Cardiac fibroblast (primary cell): ENCODE data around the gene HRK.
A peak's percentile ranks its signal among the peaks of the same experiment; 100 is the strongest.

Experiments
- DNase-seq, 2 donors: peaks; one replicate each; pipeline versions ENCODE4 v3.0.0 to v3.0.0-alpha.2; 2010; ENCODE audit warnings: low read depth in 2 of 2
- H3K4me3 ChIP-seq, 2 donors: replicated peaks in 1 of 2; 1 replicate in 1 of 2; 2 replicates in 1 of 2; pipeline ENCODE4 v1.5.1; 2011; ENCODE audit warnings: low read depth in 2 of 2, low read length in 2 of 2, mild to moderate bottlenecking in 2 of 2, moderate library complexity in 1 of 2
- TF ChIP-seq, protein P1 (sequence below): IDR thresholded peaks from one replicate; pipeline ENCODE4 v1.5.1; 2011; ENCODE audit warnings: low read depth, mild to moderate bottlenecking, low read length, inconsistent platforms

Gene HRK

DNA sequence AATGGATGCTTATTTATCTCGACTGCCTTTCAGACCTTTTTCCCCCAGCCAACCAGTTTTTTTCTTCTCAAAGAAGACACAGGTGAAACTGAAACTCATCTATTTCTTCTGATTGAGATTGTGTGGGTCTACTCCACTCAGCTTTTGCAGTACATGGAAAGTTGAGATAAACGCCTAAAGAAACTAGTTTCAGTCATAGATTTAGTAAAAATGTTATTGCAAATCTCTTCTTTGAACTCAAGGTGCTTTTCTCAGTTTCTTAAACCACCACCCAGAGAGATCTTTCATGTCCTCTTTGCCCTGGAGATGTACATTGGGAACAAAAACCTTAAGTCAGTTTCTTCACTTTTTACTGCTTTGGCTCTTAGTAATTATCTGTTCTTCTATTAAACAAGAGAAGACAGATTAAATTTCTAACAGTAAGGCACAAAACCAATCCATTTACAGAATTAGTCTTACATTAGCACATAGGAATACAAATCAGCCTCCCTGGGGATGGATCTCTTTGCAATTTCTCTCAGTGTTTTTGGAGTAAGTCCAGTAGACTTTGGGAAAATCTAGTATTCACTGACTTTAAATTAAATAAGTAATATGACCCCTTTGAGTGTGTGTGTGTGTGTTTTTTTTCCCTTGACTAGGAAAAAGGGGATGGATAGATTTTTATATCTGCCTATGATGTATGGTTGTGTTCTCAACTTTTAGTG lies 41.1 kb upstream of the HRK start:
- no peak overlapping the region for H3K4me3 ChIP-seq
- DNase-seq, result peak; percentile 25 to 53
- TF ChIP-seq, protein P1, sequence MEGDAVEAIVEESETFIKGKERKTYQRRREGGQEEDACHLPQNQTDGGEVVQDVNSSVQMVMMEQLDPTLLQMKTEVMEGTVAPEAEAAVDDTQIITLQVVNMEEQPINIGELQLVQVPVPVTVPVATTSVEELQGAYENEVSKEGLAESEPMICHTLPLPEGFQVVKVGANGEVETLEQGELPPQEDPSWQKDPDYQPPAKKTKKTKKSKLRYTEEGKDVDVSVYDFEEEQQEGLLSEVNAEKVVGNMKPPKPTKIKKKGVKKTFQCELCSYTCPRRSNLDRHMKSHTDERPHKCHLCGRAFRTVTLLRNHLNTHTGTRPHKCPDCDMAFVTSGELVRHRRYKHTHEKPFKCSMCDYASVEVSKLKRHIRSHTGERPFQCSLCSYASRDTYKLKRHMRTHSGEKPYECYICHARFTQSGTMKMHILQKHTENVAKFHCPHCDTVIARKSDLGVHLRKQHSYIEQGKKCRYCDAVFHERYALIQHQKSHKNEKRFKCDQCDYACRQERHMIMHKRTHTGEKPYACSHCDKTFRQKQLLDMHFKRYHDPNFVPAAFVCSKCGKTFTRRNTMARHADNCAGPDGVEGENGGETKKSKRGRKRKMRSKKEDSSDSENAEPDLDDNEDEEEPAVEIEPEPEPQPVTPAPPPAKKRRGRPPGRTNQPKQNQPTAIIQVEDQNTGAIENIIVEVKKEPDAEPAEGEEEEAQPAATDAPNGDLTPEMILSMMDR, result no peak

DNA sequence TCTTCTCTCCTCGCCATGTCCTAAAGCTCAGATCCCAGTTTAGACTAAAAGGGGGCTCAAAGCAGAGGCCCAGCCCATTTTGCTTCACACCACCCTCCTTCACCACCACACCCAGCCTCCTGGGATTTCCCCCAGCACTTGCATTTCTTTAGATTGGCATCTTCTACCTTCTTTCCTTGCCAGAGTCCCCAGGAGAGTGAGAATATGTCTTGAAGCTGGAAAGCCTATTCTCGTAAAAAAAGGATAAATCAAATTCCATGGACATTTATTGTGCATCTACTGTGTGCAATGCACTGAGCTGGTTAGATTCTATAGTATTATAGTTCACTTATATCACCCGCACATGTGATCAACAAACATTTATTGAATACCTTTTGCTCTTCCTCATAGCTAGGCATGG lies 39.7 kb upstream of the HRK start:
- TF ChIP-seq, protein P1, result no peak
- DNase-seq, result no peak
- no peak overlapping the region for H3K4me3 ChIP-seq

DNA sequence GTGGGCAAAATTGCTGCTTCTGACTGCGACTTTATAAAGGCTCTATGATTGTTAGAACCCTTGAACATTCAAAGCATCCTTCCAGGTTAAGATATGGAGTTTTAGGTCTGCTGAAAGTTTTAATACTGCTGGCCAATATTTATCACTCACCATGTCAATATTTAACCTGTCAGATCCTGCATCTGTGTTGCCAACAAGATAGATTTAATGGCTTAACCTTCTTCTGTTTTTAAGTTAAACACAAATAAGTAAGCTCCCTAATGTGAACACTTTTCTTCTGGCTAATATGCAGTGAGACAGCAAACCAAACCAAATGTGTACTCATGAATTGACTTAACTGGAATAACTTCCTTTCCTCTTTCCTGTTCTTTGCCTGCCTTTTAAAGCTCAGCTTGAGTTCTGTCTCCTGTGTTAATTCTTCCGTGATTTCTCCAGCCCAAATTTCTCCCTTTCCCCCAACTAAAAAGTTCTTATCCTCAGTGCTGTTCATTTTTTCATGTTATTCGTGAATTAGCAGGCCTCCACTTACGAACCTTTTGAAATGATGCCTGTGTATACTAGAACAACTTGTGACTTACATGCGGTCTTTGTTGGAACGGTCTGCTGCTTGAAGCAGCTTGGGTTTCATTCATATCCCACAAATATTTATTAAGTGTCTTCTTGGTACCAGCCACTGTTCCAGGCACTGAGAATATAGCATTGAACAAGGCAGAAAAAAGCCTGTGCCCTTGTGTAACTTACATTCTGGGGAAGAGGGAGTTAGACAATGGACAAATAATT lies 38.7 kb upstream of the HRK start:
- TF ChIP-seq, protein P1, result no peak
- DNase-seq, result no peak
- no peak overlapping the region for H3K4me3 ChIP-seq

DNA sequence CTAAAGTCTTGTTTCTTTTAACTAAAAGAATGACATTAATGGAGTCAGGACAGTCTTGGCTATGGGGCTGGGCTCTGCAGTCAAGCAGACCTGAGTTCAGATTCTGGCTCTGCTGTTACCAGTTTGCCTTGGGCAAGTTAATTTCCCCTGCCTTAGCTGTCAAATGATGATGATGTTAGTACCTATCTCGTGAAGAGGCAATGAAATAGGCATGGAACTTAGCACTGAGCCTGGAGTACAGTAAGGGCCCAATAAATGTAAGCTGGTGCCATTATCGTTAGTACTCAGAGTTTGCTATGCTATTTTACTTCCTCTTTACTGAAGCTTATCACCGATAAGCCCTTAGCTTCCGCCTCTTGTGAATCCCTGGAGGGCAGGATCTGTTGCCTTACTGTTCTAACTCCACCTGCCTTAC lies 38.0 kb upstream of the HRK start:
- no peak overlapping the region for H3K4me3 ChIP-seq
- TF ChIP-seq, protein P1, result no peak
- no peak for DNase-seq

DNA sequence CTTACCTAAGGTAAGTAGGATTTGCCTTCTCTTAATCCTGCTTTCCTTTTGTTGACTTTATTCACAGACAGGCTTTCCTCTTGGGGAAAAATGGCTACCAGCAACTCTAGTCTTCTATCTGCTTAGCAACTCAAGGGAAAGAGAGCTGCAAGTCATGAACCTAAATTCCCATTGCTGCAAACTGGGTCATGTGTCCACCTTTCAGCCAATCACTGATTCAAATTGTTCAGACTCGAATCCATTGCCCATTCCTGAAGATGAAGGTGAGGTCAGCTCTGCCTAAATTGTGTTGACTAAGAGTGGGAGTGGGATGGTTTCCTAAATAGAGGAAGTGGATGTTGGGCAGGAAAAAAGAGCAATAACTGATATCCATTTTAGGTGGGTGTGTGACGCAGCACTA lies 37.2 kb upstream of the HRK start:
- no peak for DNase-seq
- TF ChIP-seq, protein P1, result no peak
- no peak overlapping the region for H3K4me3 ChIP-seq

DNA sequence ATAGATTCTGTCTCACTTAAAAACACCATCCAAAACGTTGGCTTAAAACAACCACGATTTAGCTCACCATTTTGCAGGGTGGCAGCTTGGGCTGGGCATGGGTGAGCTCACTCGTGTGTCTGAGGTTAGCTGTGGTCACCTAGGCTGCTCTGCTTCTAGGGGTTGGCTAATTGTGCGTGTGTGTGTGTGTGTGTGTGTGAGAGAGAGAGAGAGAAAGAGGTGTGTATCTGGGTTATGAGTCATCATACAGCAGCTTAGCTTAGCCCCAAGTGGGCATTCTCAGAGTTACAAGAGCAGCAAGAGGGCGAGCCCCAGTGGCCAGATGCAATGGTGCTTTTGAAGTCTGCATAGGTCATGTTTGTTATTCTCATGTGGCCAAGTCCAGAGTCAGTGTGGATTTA lies 35.5 kb upstream of the HRK start:
- DNase-seq, result peak; percentile 73 to 82
- no peak overlapping the region for H3K4me3 ChIP-seq
- TF ChIP-seq, protein P1, result peak; percentile 3
